BE2C (cell line): ENCODE measurements around the gene CPD.

Experiments used
- DNase-seq: peaks from one replicate; pipeline ENCODE4 v3.0.0-alpha.2; 2020
- H3K27me3 ChIP-seq: fragments of 250-450 bp; sonication (Bioruptor Pico); 2 replicates; pipeline ENCODE4 v1.5.1; 2020; ENCODE audit warnings: mild to moderate bottlenecking
- H3K36me3 ChIP-seq: fragments of 250-450 bp; sonication (Bioruptor Pico); 2 replicates; pipeline ENCODE4 v1.5.1; 2020; ENCODE audit warnings: mild to moderate bottlenecking
- H3K4me1 ChIP-seq: fragments of 250-450 bp; sonication (Bioruptor Pico); 2 replicates; pipeline ENCODE4 v1.5.1; 2020
- H3K4me3 ChIP-seq: 2 replicates; pipeline ENCODE4 v1.5.1; 2011; ENCODE audit warnings: low read depth, low read length
- H3K9me3 ChIP-seq: fragments of 250-450 bp; sonication (Bioruptor Pico); 2 replicates; pipeline ENCODE4 v1.5.1; 2020
- CTCF ChIP-seq: IDR thresholded peaks from 2 replicates; pipeline ENCODE4 v1.5.1; 2012; ENCODE audit warnings: mild to moderate bottlenecking, low read depth, low read length

CPD gene

GRCh38 chr17:30361766-30362279 is 16.9 kb upstream of the CPD start:
- TF ChIP-seq CTCF = no peak
- Histone ChIP-seq H3K4me3 (no peak overlapping the region), H3K36me3 (no peaks in the 10 kb centered on the region), H3K27me3 (no peaks in the 10 kb centered on the region), H3K4me1 (no peaks in the 10 kb centered on the region), H3K9me3 (no peaks in the 10 kb centered on the region)
- DNase-seq = no peak

- Histone ChIP-seq H3K9me3 (no peaks in the 10 kb centered on the region), H3K4me1 (no peaks in the 10 kb centered on the region), H3K4me3 (no peak overlapping the region), H3K36me3 (no peaks in the 10 kb centered on the region), H3K27me3 (no peaks in the 10 kb centered on the region)
- DNase-seq = no peak
- TF ChIP-seq CTCF = no peak
These were observed 15.0 kb upstream of the CPD start for GRCh38 chr17:30363715-30364202.

GRCh38 chr17:30366536-30366935 is 12.2 kb upstream of the CPD start:
- H3K9me3 ChIP-seq = no peaks in the 10 kb centered on the region
- TF ChIP-seq CTCF = no peak
- H3K4me1 ChIP-seq = no peaks in the 10 kb centered on the region
- no peak for DNase-seq
- H3K4me3 ChIP-seq = no peak overlapping the region
- no peaks in the 10 kb centered on the region for H3K27me3 ChIP-seq
- H3K36me3 ChIP-seq = no peaks in the 10 kb centered on the region

GRCh38 chr17:30368912-30369720 is 9.6 kb upstream of the CPD start:
- TF ChIP-seq CTCF = no peak

GRCh38 chr17:30369995-30370394 is 8.7 kb upstream of the CPD start:
- Histone ChIP-seq H3K9me3 (no peaks in the 10 kb centered on the region), H3K4me3 (no peak overlapping the region), H3K27me3 (no peaks in the 10 kb centered on the region), H3K36me3 (no peaks in the 10 kb centered on the region), H3K4me1 (no peaks in the 10 kb centered on the region)
- no peak for DNase-seq
- TF ChIP-seq CTCF = no peak

More at GRCh38 chr17:30368912-30369720, 9.6 kb upstream of the CPD start:
- no peaks in the 10 kb centered on the region for H3K4me1 ChIP-seq
- no peaks in the 10 kb centered on the region for H3K9me3 ChIP-seq
- DNase-seq = no peak
- H3K4me3 ChIP-seq = no peak overlapping the region
- no peaks in the 10 kb centered on the region for H3K36me3 ChIP-seq
- H3K27me3 ChIP-seq = no peaks in the 10 kb centered on the region

- no peak for DNase-seq
- Histone ChIP-seq H3K4me1 (no peaks in the 10 kb centered on the region), H3K36me3 (no peaks in the 10 kb centered on the region), H3K9me3 (no peaks in the 10 kb centered on the region), H3K4me3 (no peak overlapping the region), H3K27me3 (no peaks in the 10 kb centered on the region)
- TF ChIP-seq CTCF = peak; percentile 17; the same call in 1 of the 2 replicates
These were observed 6.0 kb upstream of the CPD start for GRCh38 chr17:30372755-30373154.
